Activated CD4-positive, CD25-positive, alpha-beta regulatory T cell treated with anti-CD3 and anti-CD28 coated beads, Interleukin-2, amount 50 U/mL, for 24 hours (primary cell): ENCODE data around the gene SMS.

Experiments used
- ATAC-seq, 2 donors: fragments of 150-1000 bp; cut with Tn5 transposase; one replicate each; pipeline ENCODE4 v1.10.0; 2021; ENCODE audit warnings: mild to moderate bottlenecking in 1 of 2, moderate library complexity in 1 of 2

Gene SMS

DNA sequence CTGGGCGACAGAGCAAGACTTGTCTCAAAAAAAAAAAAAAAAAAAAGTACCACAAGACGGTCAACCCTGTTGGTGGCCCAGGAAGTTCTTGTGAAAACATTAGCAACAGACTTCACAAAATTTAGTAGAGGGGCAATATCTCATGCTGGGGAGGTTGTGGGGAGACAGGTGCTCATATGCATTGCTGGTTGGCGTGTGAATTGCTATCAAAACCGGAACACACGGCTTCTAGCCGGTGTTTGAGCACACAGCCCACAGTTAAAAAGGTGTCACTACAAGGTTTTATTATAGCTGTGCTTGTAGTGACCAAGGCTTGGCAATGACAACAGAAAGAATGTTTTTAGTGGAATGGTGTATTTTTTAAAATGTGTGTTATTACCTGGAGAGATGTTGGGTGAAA lies 41.8 kb downstream of the SMS start:
- ATAC-seq, result no peak

DNA sequence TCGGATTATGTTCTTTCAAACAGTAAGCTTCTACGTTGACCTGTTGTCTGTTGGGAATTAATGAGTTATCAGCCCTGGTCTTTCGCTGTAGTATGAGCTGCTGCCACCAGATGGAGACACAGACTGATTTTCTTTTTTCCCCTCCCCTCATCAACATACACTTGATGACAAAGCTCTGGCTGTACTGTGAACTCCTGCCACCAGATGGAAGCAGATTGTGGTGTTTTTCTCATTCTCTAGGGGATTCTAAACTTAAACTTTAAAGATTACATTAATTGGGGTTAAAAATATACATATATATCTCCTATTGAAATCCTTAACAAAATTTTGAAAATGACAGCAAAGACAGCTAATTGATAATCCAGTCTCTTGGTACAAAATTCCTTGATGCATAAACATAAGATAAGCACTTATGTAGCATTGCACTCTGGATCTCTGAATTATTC lies 44.8 kb downstream of the SMS start:
- ATAC-seq, result peak; percentile 78 to 88

DNA sequence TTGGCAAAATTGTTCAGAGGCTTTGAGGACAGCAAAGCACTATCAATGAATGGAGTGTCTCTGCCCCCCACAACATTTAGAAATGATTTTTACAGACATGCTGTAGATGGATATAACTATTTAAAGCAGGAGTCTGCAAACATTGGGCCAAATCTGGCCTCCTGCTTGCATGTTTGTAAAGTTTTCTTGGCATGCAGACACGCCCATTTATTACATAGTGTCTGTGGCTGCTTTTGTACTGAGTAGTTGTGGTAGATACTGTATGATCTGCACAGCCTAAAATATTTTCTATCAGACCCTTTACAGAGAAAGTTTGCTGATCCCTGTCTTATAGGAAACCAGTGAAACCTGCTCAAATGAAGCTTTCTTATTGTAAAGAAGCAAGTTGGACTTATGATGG lies 46.1 kb downstream of the SMS start:
- ATAC-seq, result no peak

DNA sequence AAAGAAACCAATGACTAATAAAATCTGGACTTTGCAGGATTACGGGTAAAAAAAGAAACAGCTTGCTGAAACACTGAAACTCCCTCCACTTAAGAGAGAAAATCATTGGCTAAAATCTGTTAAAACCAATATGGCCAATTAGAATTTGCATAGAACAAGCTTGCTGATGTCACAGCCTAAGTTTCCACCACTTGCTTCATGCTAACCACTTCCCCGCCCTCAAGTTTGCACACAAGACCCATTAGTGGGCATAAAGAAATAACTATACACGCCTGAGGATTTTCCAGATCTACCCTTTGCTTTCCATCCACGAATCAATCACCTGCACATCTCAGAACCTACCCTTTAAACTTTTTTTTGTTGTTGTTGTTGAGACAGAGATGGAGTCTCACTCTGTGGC lies 48.9 kb downstream of the SMS start:
- ATAC-seq, result peak in 1 of 2 donors; percentile 24

DNA sequence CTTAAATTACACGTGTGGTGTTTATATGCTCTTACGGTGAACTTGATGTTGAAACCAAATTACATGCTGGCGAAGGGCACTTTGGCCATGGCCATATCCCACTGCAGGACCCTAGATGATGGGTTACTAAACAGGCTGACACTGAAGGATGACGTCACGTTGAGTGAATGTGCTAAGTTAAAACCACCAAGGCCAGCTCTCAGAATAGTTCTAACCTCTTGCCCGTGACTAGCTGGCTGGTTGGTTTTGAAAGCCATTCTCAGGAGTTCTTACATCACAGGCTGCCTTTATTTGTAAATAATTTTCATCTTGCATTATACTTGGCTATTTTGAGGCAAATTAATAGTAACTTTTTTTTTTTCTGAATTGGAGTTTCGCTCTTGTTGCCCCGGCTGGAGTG lies 50.3 kb downstream of the SMS start:
- ATAC-seq, result no peak

DNA sequence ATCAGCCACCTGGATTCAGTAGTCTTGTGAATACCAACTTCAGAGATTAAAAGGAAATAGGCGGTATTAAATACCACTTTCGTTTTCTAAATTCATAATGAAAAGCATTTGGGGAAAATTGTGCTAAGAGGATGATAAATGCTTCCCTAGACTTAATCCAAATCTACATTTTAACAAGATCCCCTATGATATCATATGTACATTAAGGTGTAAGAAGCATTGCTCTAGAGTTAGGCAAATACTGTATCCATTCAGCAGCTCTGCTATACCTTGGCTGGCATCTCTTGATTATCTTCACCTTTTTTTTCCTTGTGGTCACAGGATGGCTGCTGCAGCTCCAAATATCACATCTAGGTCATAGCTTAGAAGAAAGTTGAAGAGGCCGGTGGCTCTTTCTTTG lies 51.0 kb downstream of the SMS start:
- no peak for ATAC-seq

DNA sequence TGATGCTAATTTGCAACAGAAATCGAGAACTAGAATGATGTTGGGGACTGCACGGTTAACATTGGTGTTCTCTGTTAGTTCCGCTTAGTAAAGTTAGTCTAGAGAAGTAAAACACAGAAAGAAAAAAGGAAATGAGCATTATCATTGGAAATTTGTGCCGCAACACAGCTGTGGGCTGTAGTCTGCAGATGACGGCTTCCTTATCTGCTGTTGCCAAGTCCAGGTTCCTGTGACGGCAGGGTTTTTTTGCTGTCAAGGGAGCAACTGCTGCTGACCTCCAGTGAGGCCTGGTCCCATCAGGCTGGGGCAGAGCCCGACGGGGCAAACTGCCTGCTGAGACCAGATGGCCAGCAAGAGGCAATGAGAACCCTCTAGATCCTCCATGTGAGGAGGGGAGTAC lies 52.8 kb downstream of the SMS start:
- no peak for ATAC-seq

DNA sequence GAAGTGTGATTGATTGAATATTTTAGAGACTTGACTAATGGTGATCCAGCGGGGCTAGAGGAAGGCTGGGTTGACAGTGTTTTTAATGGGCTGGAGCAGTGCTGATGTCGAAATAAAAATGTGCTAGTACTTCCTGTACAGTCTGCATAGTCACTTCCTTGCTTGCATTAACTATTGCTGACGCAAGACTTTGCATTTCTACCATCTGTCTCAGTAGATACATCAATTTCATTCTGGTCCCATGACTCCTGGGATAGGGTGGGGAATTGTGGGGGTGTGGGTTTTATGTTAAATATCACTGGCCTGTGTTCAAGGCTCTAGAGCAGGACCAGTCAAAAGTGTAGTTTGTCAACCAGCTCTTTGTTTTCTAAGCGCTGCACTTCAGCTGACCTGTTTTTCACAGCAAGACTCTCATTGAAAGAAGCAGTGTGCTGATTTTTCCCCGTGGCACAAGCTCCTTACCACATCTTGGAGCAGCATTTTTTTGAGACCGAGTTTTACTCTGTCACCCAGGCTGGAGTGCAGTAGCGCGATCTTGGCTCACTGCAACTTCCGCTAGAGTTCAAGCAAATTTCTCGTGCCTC lies 56.5 kb downstream of the SMS start:
- peak in 1 of 2 donors; percentile 17 for ATAC-seq

DNA sequence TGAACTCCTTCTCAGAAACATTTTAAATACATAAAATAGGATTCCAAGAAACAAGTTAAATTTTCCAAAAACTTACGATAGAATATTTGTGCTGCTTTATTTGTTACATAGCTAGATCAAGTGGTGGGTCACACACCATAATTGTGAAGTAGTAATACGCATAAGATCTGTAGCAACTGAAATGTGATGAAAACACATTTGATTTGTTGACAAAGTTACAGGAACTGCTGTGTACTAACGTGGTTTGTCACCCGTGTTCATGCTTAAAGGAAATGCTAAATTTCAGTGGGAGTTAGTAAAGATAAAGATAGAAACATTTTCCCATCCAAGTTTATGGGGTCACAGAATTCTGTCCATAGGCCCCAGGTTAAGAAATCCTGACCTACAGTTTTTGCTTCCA lies 57.5 kb downstream of the SMS start:
- ATAC-seq, result no peak

DNA sequence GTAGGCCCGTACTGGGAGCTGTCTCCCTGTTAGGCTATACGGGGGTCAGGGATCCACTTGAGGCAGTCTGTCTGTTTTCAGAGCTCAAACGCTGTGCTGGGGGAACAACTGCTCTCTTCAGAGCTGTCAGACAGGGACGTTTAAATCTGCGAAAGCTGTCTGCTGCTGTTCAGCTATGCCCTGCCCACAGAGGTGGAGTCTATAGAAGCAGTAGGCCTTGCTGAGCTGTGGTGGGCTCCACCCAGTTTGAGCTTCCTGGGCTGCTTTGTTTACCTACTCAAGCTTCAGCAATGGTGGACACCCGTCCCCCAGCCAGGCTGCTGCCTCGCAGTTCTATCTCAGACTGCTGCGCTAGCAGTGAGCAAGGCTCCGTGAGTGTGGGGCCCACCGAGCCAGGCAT lies 64.4 kb downstream of the SMS start:
- no peak for ATAC-seq

DNA sequence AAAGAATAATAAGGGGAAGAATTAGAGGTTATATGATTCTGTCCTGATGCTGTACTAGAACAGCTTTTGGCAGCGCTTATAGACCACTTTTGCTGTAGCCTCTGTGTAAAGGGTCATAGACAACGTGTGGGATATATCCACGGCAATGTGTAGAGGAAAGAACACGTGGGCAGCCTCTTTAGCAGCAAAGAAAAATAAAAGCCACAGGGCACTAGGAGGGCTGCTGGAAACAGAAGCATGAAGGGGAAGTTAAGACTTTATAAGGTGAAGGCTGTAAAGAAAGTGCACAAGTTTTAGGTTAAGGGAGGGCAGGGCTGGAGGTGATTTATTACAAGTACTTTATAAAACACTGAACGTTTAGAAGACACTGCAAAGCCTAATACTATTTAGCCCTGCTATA lies 71.5 kb downstream of the SMS start:
- ATAC-seq, result no peak

DNA sequence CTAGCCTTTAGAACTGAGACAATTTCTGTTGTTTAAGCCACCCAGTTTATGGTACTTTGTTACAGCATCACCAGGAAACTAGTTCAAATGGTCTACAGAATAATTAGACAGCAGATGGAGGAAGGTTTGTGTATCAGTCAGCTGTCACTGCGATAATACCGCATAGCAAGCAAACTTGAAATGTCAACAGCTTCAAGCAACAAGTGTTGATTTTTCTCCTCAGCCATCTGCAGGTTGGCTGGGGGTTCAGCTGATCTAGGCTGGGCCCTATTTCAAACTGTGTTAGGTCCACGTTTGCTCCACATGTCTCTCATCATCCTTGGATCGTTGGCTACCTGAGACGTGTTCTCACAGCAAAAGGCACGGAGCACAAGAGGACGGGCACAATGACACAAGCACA lies 72.4 kb downstream of the SMS start:
- no peak for ATAC-seq

DNA sequence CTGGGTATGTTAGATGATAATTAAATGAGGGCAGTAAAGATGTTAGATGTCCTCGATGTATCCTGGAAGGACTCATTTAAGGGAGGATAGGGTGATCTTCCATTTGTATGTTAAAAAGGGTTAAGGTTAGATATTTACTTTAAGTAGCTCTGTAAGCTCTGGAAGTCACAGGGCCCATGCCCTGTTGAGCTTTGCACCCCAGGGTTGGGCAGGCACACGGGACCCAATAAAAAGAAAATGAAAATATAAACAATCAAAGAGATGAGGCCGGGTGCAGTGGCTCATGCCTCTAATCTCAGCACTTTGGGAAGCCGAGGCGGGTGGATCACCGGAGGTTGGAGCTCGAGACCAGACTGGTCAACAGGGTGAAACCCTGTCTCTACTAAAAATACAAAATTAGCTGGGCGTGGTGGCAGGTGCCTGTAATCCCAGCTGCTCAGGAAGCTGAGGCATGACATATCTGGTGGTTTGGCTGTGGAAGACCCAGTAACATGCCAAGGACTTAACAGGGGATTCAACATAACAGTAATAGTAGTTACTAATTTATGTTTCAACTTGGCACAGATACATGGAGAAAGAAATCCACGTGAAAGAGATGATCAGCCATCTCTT lies 74.7 kb downstream of the SMS start:
- ATAC-seq, result no peak

DNA sequence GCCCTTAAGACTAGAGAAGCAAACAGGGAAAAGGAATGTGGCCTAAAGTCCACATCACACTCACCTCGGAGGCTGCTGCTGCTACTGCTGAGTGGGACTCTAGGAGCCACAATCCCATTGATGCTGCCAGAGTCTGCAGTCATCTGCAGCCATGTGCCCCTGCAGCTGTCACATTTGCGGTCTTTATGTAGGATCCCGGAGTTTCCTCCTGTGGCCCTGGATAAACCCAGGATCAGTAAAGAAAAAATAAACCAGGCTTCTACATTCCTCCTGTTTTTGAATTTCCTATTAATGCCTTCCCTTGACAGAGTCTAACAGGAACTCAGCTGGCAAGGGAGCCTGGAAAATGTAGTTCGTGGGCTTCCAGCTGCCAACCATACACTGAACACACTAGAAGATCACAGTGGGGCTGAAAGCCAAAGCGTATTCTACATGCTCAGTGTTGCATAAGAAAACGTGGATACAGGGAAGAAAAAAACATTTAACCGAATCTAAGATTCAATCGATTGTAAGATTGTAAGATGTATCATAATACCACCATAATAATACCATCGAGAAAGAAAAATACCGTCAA lies 81.3 kb downstream of the SMS start:
- no peak for ATAC-seq

DNA sequence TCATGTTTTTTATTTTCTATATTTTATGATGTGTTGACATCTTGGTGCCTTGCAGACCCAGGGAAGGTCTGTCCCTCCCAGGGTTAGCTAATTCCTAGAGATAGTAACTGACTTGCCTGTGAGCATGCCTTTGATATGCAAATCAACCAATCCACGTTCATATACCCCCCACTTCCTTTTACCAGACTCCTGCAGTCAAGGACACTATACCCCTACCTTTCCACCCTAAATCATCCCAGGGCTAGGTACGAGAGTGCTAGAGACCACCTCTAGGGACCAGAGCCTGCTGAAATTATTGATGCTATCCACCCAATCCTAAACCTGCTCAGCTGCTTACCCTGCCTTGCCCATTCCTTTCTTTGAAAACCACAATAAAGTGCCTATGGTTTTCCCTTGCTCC lies 84.1 kb downstream of the SMS start:
- ATAC-seq, result no peak

DNA sequence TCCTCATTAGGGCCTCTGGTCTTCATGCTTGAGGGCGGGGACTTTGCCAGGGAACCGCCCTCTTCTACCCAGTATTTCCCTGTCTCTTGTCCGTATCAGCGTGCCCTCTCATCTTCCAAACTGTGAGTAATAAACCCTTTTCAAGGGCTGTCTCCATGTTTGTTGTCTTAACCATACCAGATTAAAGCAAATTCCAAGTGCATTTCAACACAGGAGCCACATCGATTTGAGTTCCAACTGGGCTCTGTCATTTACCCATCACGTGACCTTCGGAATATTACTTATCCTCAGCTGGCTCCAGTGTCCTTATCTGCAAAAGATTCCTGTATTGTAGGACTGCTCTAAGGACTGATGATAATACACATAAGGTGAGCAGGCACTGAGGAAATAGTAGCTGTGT lies 85.2 kb downstream of the SMS start:
- ATAC-seq, result no peak

DNA sequence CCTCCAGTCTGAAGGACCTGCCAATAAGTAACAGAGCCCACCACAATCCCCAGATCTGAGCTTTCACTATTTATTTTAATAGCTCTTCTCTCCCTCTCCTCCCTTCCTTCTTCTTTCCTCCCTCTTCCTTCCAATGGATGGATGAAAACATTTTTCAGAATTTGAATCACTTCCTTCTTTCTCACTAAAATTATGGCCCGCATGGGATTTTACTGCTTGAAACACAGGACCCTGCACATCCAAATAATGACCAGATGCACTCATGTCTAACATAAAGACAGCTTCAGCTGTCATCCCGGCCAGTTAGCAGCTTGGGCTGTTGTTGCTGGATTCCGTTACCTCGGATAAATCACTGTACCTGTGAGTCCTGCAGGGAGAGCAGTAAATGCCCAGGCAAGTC lies 86.2 kb downstream of the SMS start:
- ATAC-seq, result no peak

DNA sequence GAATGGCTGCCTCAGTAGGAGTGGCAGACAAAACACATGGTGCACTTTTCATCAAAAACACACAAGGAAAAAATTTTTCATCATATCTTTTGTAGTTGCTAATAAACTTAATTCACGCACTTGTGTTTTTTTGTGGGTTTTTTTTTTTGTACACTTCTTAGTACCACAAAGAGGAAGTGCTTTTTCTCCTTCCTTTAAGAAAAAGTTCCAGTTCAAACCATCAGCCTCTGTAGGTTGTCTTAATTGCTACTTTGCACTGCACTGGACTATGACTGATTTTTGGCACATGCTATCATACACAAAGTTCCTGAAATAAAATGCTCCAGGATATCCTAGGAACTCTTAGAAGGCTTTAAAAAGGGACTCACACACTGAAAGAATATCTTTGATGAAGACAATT lies 91.6 kb downstream of the SMS start, which contains the start of gene PHEX:
PHEX (plus strand) TSS at position 242 of the 400 bp plus-strand sequence. CDS start 681 bp downstream, outside the sequence.
- no peak for ATAC-seq

DNA sequence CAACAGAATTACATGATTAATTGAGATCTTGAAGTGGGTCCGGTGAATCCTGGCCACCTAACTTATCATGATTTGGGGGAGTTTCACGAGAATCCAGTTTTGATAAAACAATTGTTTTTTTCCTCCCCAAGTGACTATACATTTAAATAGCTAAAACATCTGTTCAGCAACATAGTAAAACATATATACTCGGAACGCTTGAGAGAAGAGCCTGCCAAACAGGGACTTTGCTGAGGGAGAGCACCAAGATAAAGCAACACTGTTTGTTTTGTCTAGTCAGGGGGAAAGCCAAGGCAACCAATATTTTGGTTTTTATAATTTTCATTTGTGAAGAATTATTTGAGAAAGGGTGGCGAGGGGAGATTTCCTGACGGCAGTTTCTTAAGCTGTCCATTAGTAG lies 92.0 kb downstream of the SMS start:
- no peak for ATAC-seq

DNA sequence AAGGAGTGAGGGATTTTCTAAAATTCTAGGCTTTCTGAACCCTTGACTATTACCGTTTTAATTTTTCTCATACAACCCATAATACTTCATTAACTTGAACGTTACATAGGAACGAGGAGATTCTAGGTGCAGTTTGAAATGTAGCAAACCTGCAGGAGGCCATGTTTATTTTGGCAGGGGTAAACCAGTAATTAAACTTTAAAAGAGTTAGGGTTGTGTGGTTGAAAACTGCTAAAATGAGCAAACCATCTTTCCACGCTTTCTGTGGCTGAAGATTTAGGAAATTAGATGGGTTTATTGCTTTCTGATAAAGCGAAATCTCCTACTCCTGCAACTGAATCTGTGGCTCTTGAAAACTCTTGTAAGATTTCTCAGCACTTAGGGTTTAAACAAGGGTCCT lies 93.3 kb downstream of the SMS start:
- ATAC-seq, result no peak

DNA sequence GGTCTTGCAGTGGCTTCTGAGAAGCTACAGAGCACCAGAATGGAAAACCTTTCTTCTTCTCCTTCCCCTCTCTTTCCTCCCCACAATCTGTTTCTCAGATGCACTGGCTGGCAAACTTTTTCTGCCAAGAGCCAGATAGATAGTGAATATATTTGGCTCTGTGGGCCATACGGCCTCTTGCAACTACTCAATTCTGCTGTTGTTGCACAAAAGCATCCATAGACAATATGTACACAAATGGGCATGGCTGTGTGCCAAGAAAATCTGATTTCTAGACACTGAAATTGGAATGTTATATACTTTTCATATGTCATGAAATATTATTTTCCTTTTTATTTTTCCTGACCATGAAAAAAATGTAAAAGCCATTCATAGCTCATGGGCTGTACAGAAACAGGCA lies 94.7 kb downstream of the SMS start:
- ATAC-seq, result no peak

DNA sequence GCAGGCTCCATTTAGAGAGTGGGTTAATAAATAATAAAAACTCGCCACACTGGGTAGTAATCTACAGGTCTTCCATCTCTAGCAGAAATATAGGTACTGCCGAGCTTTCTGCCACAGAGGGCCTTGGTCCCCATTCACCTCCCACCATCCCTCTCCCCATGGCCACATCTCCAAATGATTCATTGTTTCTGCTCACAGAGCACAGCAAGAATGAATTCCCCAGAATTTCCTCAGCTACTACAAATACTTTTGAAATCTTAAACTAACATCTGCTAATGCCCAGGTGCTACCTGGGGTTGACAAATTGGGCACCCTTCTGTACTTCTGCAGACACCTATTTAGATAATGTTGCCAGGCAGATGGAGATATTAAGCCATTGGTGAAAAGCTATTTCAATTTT lies 96.7 kb downstream of the SMS start:
- ATAC-seq, result no peak

DNA sequence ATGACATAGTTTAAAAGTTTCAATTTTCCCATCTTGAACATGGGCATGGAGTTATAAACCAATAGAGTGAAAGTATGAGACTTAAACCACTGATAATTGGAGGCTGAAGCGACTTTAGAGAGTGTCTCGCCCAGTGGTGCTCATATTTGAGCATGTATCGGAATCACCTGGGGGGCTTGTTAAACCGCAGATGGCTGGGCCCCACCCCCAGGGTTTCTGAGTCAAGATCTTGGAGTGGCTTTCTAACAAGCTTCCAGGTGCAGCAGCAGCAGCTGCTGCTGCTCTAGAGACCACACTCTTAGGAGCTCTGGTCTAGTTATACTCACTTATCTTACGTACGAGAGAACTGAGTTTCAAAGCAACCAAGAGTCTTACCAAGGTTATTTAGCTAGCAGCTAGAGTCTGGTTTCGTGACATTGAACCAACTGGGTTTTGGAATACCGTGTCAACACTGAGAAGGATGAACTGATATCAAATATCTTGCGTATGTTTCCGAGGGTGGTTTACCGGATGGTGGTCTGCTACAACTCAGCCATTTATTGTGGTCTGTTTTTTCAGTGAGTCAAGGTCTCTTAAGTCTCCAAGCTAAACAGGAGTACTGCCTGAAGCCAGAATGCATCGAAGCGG lies 97.5 kb downstream of the SMS start:
- ATAC-seq, result no peak

DNA sequence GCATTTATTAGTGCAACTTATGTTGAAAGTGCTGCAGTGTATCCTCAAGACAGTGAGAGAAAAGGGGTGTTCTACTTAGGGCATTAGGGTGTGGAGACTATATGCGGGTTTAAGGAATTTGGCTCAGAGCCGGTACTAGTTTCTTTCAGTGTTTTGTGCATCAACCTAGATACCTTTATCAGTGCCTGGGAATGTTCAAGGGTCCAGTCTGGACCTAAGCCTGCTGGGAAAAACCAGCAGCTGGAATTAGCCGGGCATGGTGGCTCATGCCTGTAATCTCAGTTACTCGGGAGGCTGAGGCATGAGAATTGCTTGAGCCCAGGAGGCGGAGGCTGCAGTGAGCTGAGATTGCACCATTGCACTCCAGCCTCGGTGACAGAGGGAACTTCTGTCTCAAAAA lies 99.0 kb downstream of the SMS start:
- no peak for ATAC-seq
